OCI-LY7 (cell line): Measurements from ENCODE around the gene WNT6.

Experiments used
- EZH2phosphoT487 ChIP-seq: fragments of 200-600 bp; sonication (generic); IDR thresholded peaks from 2 replicates; pipeline ENCODE4 v1.6.1; 2018; ENCODE audit warnings: low read depth, borderline replicate concordance, mild to moderate bottlenecking, mixed run types, antibody characterized with exemption, low read length, moderate library complexity, mixed read lengths
- TF ChIP-seq, protein P1 (sequence below): fragments of 200-600 bp; sonication (generic); conservative IDR thresholded peaks from 2 replicates; pipeline ENCODE4 v1.5.1; 2014; ENCODE audit warnings: mild to moderate bottlenecking, antibody characterized with exemption, low read length, moderate library complexity, mixed read lengths

DNA sequence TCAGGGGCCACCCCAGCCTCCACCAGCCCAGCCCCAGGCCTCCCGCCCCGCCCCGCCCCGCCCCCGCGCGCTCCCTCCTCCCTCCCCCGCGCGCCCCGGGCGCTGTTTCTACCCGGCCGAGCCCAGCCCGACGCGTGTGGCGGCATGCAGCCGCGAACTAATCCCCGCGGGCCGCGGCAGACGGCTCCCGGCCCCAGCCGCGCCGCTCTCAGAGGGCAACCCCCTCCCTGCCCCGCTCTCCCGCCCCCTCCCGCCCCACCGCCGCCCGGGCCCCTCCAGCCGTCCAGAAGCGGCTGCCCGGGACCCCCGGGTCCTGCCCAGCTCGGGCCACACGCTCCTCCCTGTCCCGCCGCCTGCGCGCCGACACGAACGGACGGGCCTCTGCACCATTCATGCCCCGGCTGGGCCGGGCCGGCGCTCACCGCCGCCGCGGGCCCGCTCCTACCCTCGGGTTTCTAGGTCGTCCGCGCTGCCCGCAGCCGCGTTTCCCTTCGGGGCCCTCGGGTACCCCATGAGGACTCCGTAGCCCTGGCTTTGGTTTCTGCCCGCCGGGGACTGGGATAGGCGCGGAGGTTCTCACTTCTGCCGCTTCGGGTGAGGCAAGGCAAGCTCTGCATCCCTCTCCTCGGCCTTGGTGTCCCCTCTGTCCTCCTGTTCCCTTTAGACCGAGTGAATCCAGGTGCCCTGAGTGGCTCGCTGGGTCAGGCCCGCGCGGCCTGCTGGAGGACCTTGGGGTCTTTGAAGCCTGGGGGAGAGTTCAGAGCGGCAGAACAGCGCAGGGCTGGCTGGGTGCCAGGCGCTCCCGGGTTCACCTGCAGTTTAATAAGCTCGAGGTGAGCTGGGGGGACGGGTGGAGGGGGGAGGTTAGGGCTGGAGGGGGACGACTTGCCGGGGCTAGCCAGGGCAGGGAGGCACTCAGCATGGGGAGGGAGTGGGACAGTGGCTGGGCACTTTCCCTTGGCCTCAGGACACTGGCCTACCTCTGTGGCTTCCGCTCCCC, 24.2 kb downstream of the WNT6 start:
- TF ChIP-seq, protein P1, sequence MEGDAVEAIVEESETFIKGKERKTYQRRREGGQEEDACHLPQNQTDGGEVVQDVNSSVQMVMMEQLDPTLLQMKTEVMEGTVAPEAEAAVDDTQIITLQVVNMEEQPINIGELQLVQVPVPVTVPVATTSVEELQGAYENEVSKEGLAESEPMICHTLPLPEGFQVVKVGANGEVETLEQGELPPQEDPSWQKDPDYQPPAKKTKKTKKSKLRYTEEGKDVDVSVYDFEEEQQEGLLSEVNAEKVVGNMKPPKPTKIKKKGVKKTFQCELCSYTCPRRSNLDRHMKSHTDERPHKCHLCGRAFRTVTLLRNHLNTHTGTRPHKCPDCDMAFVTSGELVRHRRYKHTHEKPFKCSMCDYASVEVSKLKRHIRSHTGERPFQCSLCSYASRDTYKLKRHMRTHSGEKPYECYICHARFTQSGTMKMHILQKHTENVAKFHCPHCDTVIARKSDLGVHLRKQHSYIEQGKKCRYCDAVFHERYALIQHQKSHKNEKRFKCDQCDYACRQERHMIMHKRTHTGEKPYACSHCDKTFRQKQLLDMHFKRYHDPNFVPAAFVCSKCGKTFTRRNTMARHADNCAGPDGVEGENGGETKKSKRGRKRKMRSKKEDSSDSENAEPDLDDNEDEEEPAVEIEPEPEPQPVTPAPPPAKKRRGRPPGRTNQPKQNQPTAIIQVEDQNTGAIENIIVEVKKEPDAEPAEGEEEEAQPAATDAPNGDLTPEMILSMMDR: no peak
- no peak for TF ChIP-seq EZH2phosphoT487
